HEK293 (cell line): ENCODE results near the gene CXCL3.

Experiments
- CTCF ChIA-PET: fragments of 350-600 bp; formaldehyde crosslinking; extraction: SDS; loops from one replicate; lab custom pipeline; 2021; ENCODE audit warnings: antibody characterized with exemption; lab: Yijun Ruan, JAX
- POLR2A ChIA-PET: fragments of 300-600 bp; formaldehyde crosslinking; extraction: SDS; loops from one replicate; lab custom pipeline; 2020; ENCODE audit warnings: antibody characterized with exemption, inconsistent platforms; lab: Yijun Ruan, JAX
- H3K27ac ChIP-seq: fragments of 200-500 bp; sonication (Bioruptor generic); 2 replicates; pipeline ENCODE4 v1.5.1; 2014; ENCODE audit warnings: low read depth, low read length, control low read depth, inconsistent platforms; ENCODE audit errors: extremely low read depth
- H3K36me3 ChIP-seq, 2 experiments: fragments of 200-500 bp in 1 of 2; sonication (Bioruptor generic) in 1 of 2; 1 replicate in 1 of 2; 2 replicates in 1 of 2; pipeline ENCODE4 v1.5.1; 2014 to 2017; ENCODE audit warnings: inconsistent platforms in 2 of 2, low read length in 2 of 2; ENCODE audit not compliant: control insufficient read depth in 2 of 2, insufficient read depth in 1 of 2
- H3K4me1 ChIP-seq: fragments of 200-500 bp; sonication (Bioruptor generic); 2 replicates; pipeline ENCODE4 v1.5.1; 2014; ENCODE audit warnings: mild to moderate bottlenecking, low read length, inconsistent platforms; ENCODE audit not compliant: control insufficient read depth, insufficient read depth
- H3K4me3 ChIP-seq: 2 replicates; pipeline ENCODE4 v1.5.1; 2011; ENCODE audit warnings: low read depth, mild to moderate bottlenecking, control low read depth, low read length, moderate library complexity
- H3K9me3 ChIP-seq: fragments of 200-500 bp; sonication (Bioruptor generic); 2 replicates; pipeline ENCODE4 v1.5.1; 2014; ENCODE audit warnings: low read depth, low read length, inconsistent platforms; ENCODE audit not compliant: control insufficient read depth, insufficient read depth
- HIC1 ChIP-seq: fragments of 450-650 bp; formaldehyde crosslinking; IDR thresholded peaks from 2 replicates; pipeline ENCODE4 v1.5.1; 2016; ENCODE audit warnings: missing biosample characterization, missing genetic modification characterization
- KLF10 ChIP-seq: fragments of 450-650 bp; IDR thresholded peaks from 2 replicates; pipeline ENCODE4 v1.5.1; 2018; ENCODE audit warnings: missing biosample characterization, mild to moderate bottlenecking, missing genetic modification characterization
- ZBTB1 ChIP-seq: fragments of 450-650 bp; formaldehyde crosslinking; IDR thresholded peaks from 2 replicates; pipeline ENCODE4 v1.5.1; 2016; ENCODE audit warnings: missing biosample characterization, missing genetic modification characterization
- ZNF274 ChIP-seq, 2 experiments: fragments of 200-500 bp in 1 of 2; fragments of 450-650 bp in 1 of 2; sonication (Bioruptor generic) in 1 of 2; formaldehyde crosslinking in 1 of 2; IDR thresholded peaks; 2 replicates each; pipeline versions ENCODE4 v1.5.1 to v1.6.1; 2014 to 2016; ENCODE audit warnings: borderline replicate concordance in 1 of 2, inconsistent platforms in 1 of 2, low read length in 1 of 2, missing biosample characterization in 1 of 2, missing genetic modification characterization in 1 of 2
- ZNF514 ChIP-seq: fragments of 450-650 bp; formaldehyde crosslinking; IDR thresholded peaks from 2 replicates; pipeline ENCODE4 v1.5.1; 2016; ENCODE audit warnings: missing biosample characterization, missing genetic modification characterization
- ZNF555 ChIP-seq: fragments of 450-650 bp; formaldehyde crosslinking; conservative IDR thresholded peaks from 2 replicates; pipeline ENCODE4 v1.5.1; 2017; ENCODE audit warnings: missing biosample characterization, mild to moderate bottlenecking, missing genetic modification characterization, inconsistent platforms
- ZNF670 ChIP-seq: fragments of 450-650 bp; formaldehyde crosslinking; IDR thresholded peaks from 2 replicates; pipeline ENCODE4 v1.5.1; 2016; ENCODE audit warnings: missing biosample characterization, missing genetic modification characterization, low read depth
- ZNF707 ChIP-seq: fragments of 450-650 bp; formaldehyde crosslinking; IDR thresholded peaks from 2 replicates; pipeline ENCODE4 v1.5.1; 2016; ENCODE audit warnings: missing biosample characterization, missing genetic modification characterization
- ZNF785 ChIP-seq: fragments of 450-650 bp; formaldehyde crosslinking; IDR thresholded peaks from 2 replicates; pipeline ENCODE4 v1.5.1; 2016; ENCODE audit warnings: missing biosample characterization, missing genetic modification characterization
- TF ChIP-seq, protein P1 (sequence below): fragments of 450-650 bp; formaldehyde crosslinking; IDR thresholded peaks from 2 replicates; pipeline ENCODE4 v1.5.1; 2016; ENCODE audit warnings: missing biosample characterization, missing genetic modification characterization, low read depth

CXCL3 gene

GRCh38 chr4:73989031-73989430, 49.5 kb downstream of the CXCL3 start:
- Histone ChIP-seq H3K36me3 (no peaks in the 10 kb centered on the region), H3K27ac (no peak overlapping the region), H3K4me1 (peaks cover 7% of the 10 kb centered on the region), H3K4me3 (no peak overlapping the region), H3K9me3 (no peaks in the 10 kb centered on the region)
- POLR2A ChIA-PET = no interaction called here
- no peak for TF ChIP-seq KLF10 (tag by site-specific recombination)
- TF ChIP-seq, protein P1, sequence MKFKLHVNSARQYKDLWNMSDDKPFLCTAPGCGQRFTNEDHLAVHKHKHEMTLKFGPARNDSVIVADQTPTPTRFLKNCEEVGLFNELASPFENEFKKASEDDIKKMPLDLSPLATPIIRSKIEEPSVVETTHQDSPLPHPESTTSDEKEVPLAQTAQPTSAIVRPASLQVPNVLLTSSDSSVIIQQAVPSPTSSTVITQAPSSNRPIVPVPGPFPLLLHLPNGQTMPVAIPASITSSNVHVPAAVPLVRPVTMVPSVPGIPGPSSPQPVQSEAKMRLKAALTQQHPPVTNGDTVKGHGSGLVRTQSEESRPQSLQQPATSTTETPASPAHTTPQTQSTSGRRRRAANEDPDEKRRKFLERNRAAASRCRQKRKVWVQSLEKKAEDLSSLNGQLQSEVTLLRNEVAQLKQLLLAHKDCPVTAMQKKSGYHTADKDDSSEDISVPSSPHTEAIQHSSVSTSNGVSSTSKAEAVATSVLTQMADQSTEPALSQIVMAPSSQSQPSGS = no peak
- CTCF ChIA-PET = no interaction called here

DNA sequence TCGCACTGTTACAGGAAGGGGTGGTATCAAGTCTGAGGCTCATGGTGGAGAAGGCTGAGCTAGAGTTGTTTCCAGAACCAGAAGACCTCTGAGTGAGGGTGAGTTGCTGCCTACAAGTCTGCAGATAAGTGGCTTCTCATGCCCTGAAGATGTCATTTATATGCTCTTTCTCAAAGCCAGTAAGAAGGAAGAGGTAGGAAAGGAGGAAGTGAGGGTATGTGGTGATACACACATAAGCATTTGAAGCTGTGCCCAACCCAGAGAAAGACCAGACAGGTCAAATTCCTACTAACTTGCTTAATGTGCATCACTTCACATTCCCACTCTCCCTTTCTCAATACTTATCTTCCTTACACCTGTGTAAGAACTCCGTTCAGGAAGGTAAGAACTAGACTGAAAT, 50.4 kb downstream of the CXCL3 start, which contains the start of gene PPBP:
PPBP (minus strand) TSS at position 130 of the 400 bp plus-strand sequence; CDS start at position 43, 87 bp downstream.
- Histone ChIP-seq H3K27ac (no peak within 1 kb of the TSS), H3K36me3 (no peaks in the 10 kb centered on the region), H3K9me3 (no peaks in the 10 kb centered on the region), H3K4me1 (peaks cover 7% of the 10 kb centered on the region), H3K4me3 (no peak within 1 kb of the TSS)
- no peak for TF ChIP-seq ZNF785 (tag by site-specific recombination)
- no peak for TF ChIP-seq ZNF707 (tag by site-specific recombination)
- TF ChIP-seq HIC1 (tag by site-specific recombination) = no peak
- no peak for TF ChIP-seq ZNF555 (tag by site-specific recombination)
- TF ChIP-seq ZNF274 (IDR thresholded peaks at IDR 0.05; ENCODE audit: low read length) = no peak
- TF ChIP-seq ZNF274 (tag by site-specific recombination; IDR thresholded peaks at IDR 0.05; ENCODE audit: borderline replicate concordance) = no peak
- TF ChIP-seq ZNF670 (tag by site-specific recombination) = no peak
- TF ChIP-seq ZBTB1 (tag by site-specific recombination) = no peak
- TF ChIP-seq ZNF514 (tag by site-specific recombination) = no peak
- ChIA-PET POLR2A (no interaction called here), CTCF (interaction anchor here (0.7 kb wide), 1 partner anchor 111 kb away, joined by 4 read pairs; no protein-coding TSS in a partner anchor)
